Stomach (tissue), 4 donors: Measurements from ENCODE around the gene ANXA2R.

Source experiments
- EP300 ChIP-seq: sonication (generic); formaldehyde crosslinking; IDR thresholded peaks from one replicate; pipeline ENCODE4 v1.6.1; 2017; ENCODE audit warnings: antibody characterized with exemption
- POLR2A ChIP-seq, 4 donors: fragments of 450-650 bp; IDR thresholded peaks; one replicate each; pipeline ENCODE4 v1.6.1; 2016; ENCODE audit warnings: antibody characterized with exemption in 4 of 4, control low read depth in 2 of 4, mild to moderate bottlenecking in 1 of 4, moderate library complexity in 1 of 4
- POLR2AphosphoS5 ChIP-seq, 3 donors: sonication (generic); formaldehyde crosslinking; IDR thresholded peaks; one replicate each; pipeline ENCODE4 v1.6.1; 2016; ENCODE audit warnings: antibody characterized with exemption in 3 of 3
- TF ChIP-seq, protein P1 (sequence below), 7 experiments: fragments of 450-650 bp in 4 of 7; fragments of 200-600 bp in 3 of 7; sonication (generic) in 3 of 7; IDR thresholded peaks; one replicate each; pipeline ENCODE4 v1.5.1; 2016 to 2019; ENCODE audit warnings: antibody characterized with exemption in 7 of 7, control low read depth in 2 of 7, mild to moderate bottlenecking in 1 of 7

DNA sequence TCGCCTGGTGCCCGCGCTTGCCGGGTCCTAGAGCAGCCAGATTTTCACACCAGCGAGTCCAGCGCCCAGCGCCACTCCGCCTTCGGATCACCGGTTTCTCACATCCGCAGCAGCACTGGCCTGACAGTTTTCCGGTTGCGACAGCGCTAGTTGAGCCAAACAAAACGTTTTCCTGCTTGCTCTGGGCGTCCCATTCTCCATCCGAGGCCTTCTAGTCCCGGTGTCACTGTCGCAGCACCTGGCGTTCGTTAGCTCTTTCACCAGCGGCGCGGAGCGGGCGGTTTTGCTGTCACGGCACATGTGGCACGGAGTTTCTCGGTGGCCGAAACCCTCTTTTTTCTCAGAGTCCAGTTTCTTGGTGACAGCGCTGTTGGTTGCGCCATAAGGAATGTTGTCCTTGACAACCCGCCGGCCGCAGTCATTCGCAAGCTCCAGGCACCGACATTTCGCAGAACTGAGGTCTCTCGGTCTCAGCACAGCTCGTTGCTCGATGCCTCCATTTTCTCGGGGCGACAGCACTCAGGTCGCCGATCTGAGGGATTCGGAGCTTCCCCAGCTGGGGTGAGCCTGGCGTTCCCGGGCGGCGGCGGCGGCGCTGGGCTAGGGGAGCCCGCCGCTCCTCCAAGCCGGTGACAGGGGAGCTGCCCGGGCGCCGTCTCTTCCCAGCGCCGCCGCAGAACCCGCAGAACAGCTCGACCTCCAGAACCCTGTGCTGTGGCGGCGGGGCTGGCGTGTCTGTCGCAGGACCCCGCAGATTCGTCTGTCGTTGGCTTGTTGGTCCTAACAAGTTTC lies 47.8 kb downstream of the ANXA2R start:
- TF ChIP-seq, protein P1, sequence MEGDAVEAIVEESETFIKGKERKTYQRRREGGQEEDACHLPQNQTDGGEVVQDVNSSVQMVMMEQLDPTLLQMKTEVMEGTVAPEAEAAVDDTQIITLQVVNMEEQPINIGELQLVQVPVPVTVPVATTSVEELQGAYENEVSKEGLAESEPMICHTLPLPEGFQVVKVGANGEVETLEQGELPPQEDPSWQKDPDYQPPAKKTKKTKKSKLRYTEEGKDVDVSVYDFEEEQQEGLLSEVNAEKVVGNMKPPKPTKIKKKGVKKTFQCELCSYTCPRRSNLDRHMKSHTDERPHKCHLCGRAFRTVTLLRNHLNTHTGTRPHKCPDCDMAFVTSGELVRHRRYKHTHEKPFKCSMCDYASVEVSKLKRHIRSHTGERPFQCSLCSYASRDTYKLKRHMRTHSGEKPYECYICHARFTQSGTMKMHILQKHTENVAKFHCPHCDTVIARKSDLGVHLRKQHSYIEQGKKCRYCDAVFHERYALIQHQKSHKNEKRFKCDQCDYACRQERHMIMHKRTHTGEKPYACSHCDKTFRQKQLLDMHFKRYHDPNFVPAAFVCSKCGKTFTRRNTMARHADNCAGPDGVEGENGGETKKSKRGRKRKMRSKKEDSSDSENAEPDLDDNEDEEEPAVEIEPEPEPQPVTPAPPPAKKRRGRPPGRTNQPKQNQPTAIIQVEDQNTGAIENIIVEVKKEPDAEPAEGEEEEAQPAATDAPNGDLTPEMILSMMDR (IDR thresholded peaks at IDR 0.05): no peak
- TF ChIP-seq POLR2A (IDR thresholded peaks at IDR 0.05): no peak
- no peak for TF ChIP-seq EP300
- peak in 2 of 3 donors; percentile 84 to 85 for TF ChIP-seq POLR2AphosphoS5 (IDR thresholded peaks at IDR 0.05)
